ENCODE data around the gene ANKDD1A. TPM values are rescaled to one million over a fixed set of nuclear protein-coding genes. Genes with fewer than 3 reads are reported as not detected.

Gene ANKDD1A
- total RNA-seq, 1 experiment from 2014 or later: 6.1 TPM

DNA sequence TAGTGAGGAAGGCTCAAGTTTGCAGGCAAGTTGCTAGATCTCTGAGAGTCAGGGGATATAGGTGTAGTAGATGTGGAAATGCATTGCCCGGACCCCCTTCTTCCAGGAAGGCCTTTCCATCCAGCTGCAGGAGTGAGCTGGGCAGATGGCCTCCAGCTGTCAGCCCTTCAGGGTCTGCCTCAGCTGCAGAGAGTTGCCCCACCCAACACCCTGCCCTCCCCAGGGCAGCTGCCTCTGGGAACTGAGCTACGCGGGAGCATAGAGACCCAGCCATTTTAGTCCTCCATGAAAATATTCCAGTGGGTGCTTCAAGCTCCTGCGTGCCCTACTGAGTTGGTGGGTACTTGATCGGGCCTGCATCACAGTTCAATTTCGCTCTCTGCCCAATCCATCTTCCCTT is 48.5 kb downstream of the ANKDD1A start:
- Mint-ChIP-seq H3K27me3 (ENCODE audit: low read depth) (peaks cover under 1% of the 10 kb centered on the region; the same call in 1 of the 2 replicates), H3K9me3 (peaks cover 2% of the 10 kb centered on the region), H3K4me1 (0 out of 2 replicates have a peak, but pooled peaks cover 3% of the 10 kb centered on the region), H3K4me3 (no peak overlapping the region), H3K27ac (0 out of 2 replicates have a peak overlapping the region, but pooled peaks have one; percentile 17), H3K36me3 (peaks cover 62% of the 10 kb centered on the region)
- TF ChIP-seq MXD4 (CRISPR knock-in tag; IDR thresholded peaks at IDR 0.05; ENCODE audit: borderline replicate concordance): no peak
- DNase-seq (ENCODE audit: low spot score) (no peak), ATAC-seq (no peak)
- ChIA-PET CTCF (interaction anchor here (1.2 to 2.4 kb wide), 2 partner anchors 49 to 124 kb away, joined by 3 to 17 read pairs; no protein-coding TSS in a partner anchor), POLR2A (no interaction called here)

DNA sequence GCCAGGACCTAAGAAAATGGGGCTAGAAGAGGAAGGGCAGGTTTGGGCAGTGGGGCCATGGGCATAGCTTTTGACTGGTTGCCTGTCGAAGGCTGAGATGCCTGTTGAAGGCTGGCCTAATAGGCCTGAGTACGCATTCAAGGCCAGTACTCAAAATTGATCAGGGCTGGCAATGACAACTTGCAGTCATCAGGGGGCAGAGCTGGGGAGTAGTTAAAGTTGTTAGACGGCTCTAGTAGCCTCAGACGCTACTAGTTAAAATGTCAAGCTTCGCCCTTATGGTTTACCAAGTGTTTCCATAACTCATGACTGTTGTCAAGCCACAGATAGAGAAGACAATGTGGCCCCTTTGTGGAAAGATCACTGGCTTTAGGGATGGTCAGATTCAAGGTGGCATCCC is 49.3 kb downstream of the ANKDD1A start:
- Mint-ChIP-seq H3K4me1 (0 out of 2 replicates have a peak, but pooled peaks cover 3% of the 10 kb centered on the region), H3K9me3 (no peaks in the 10 kb centered on the region), H3K27ac (no peak overlapping the region), H3K36me3 (peaks cover 58% of the 10 kb centered on the region), H3K27me3 (ENCODE audit: low read depth) (no peaks in the 10 kb centered on the region), H3K4me3 (no peak overlapping the region)
- POLR2A ChIA-PET: no interaction called here
- DNase-seq (ENCODE audit: low spot score): no peak
- CTCF ChIA-PET: interaction anchor here (0.6 to 2.4 kb wide), 7 partner anchors 14 to 124 kb away, joined by 3 to 17 read pairs (median 4); no protein-coding TSS in a partner anchor
- TF ChIP-seq IRF2 (CRISPR knock-in tag; IDR thresholded peaks at IDR 0.05; ENCODE audit: borderline replicate concordance, low read depth): no peak
- no peak for TF ChIP-seq EMX1 (CRISPR knock-in tag; IDR thresholded peaks at IDR 0.05)
- no peak for TF ChIP-seq NR2C2 (CRISPR knock-in tag; IDR thresholded peaks at IDR 0.05)
- no peak for TF ChIP-seq FOXP1 (CRISPR knock-in tag; IDR thresholded peaks at IDR 0.05; ENCODE audit: borderline replicate concordance)
- no peak for TF ChIP-seq RELA (CRISPR knock-in tag; IDR thresholded peaks at IDR 0.05; ENCODE audit: borderline replicate concordance)
- TF ChIP-seq CREB1 (CRISPR knock-in tag; IDR thresholded peaks at IDR 0.05): no peak
- TF ChIP-seq, protein P1, sequence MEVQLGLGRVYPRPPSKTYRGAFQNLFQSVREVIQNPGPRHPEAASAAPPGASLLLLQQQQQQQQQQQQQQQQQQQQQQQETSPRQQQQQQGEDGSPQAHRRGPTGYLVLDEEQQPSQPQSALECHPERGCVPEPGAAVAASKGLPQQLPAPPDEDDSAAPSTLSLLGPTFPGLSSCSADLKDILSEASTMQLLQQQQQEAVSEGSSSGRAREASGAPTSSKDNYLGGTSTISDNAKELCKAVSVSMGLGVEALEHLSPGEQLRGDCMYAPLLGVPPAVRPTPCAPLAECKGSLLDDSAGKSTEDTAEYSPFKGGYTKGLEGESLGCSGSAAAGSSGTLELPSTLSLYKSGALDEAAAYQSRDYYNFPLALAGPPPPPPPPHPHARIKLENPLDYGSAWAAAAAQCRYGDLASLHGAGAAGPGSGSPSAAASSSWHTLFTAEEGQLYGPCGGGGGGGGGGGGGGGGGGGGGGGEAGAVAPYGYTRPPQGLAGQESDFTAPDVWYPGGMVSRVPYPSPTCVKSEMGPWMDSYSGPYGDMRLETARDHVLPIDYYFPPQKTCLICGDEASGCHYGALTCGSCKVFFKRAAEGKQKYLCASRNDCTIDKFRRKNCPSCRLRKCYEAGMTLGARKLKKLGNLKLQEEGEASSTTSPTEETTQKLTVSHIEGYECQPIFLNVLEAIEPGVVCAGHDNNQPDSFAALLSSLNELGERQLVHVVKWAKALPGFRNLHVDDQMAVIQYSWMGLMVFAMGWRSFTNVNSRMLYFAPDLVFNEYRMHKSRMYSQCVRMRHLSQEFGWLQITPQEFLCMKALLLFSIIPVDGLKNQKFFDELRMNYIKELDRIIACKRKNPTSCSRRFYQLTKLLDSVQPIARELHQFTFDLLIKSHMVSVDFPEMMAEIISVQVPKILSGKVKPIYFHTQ (CRISPR knock-in tag; IDR thresholded peaks at IDR 0.05): no peak
- ATAC-seq: peak; percentile 84

DNA sequence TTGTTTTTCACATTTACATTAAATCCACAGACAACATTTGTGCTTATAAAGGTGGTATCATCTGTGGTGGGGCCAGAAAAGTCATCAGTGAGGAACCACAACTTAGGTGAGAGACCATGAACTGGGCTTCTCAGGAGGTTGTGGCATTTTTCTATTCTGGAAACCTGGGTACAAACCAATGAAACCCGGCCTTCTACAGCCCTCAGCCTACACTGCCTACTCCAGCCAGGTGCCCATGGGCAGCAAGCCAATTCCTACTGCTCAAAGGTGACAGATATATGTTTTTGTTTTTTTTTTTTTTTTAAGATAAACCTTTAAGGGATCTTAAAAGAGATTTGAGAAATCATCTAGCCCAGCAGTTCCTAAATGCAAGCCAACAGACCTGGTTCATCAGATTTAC is 57.7 kb downstream of the ANKDD1A start:
- Mint-ChIP-seq H3K27ac (no peak overlapping the region), H3K9me3 (no peaks in the 10 kb centered on the region), H3K36me3 (peaks cover 57% of the 10 kb centered on the region), H3K27me3 (ENCODE audit: low read depth) (no peaks in the 10 kb centered on the region), H3K4me1 (no peaks in the 10 kb centered on the region), H3K4me3 (no peak overlapping the region)
- DNase-seq (ENCODE audit: low spot score) (no peak), ATAC-seq (no peak)
- CTCF ChIA-PET: no interaction called here
- POLR2A ChIA-PET: no interaction called here
- no peak for TF ChIP-seq PREB (CRISPR knock-in tag; IDR thresholded peaks at IDR 0.05; ENCODE audit: borderline replicate concordance)
- TF ChIP-seq, protein P2, sequence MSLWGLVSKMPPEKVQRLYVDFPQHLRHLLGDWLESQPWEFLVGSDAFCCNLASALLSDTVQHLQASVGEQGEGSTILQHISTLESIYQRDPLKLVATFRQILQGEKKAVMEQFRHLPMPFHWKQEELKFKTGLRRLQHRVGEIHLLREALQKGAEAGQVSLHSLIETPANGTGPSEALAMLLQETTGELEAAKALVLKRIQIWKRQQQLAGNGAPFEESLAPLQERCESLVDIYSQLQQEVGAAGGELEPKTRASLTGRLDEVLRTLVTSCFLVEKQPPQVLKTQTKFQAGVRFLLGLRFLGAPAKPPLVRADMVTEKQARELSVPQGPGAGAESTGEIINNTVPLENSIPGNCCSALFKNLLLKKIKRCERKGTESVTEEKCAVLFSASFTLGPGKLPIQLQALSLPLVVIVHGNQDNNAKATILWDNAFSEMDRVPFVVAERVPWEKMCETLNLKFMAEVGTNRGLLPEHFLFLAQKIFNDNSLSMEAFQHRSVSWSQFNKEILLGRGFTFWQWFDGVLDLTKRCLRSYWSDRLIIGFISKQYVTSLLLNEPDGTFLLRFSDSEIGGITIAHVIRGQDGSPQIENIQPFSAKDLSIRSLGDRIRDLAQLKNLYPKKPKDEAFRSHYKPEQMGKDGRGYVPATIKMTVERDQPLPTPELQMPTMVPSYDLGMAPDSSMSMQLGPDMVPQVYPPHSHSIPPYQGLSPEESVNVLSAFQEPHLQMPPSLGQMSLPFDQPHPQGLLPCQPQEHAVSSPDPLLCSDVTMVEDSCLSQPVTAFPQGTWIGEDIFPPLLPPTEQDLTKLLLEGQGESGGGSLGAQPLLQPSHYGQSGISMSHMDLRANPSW (CRISPR knock-in tag; conservative IDR thresholded peaks at IDR 0.05; ENCODE audit: low read depth): no peak

GRCh38 chr15:64970698-64971097 is 59.0 kb downstream of the ANKDD1A start:
- ChIA-PET POLR2A (no interaction called here), CTCF (interaction anchor here (1.3 to 1.5 kb wide), 2 partner anchors 38 to 131 kb away, joined by 3 to 4 read pairs; no protein-coding TSS in a partner anchor)
- DNase-seq (ENCODE audit: low spot score) (no peak), ATAC-seq (no peak)
- H3K4me3 Mint-ChIP-seq: no peak overlapping the region
- TF ChIP-seq ZNF512 (CRISPR knock-in tag; IDR thresholded peaks at IDR 0.05; ENCODE audit: borderline replicate concordance): no peak
- no peak for TF ChIP-seq ZNF396 (CRISPR knock-in tag; IDR thresholded peaks at IDR 0.05; ENCODE audit: borderline replicate concordance)
- no peak for TF ChIP-seq SMAD3 (CRISPR knock-in tag; IDR thresholded peaks at IDR 0.05; ENCODE audit: borderline replicate concordance)
- TF ChIP-seq NFYB (CRISPR knock-in tag; conservative IDR thresholded peaks at IDR 0.05; ENCODE audit: low read depth): no peak
- no peaks in the 10 kb centered on the region for H3K9me3 Mint-ChIP-seq
- no peaks in the 10 kb centered on the region for H3K27me3 Mint-ChIP-seq (ENCODE audit: low read depth)
- no peak overlapping the region for H3K27ac Mint-ChIP-seq
- H3K4me1 Mint-ChIP-seq: no peaks in the 10 kb centered on the region
- H3K36me3 Mint-ChIP-seq: peaks cover 52% of the 10 kb centered on the region

All from WTC11 (cell line).